GM21515 (cell line): ENCODE data around the gene SCN8A.
"Not testable (repeated sequence)": the region's sequence is repeated elsewhere in the genome, so short reads cannot be mapped to it uniquely, and the experiment has no call there.

Experiments used
- ATAC-seq: cut with Tn5 transposase; IDR thresholded peaks from one replicate; pipeline ENCODE4 v1.9.1; 2021; ENCODE audit not compliant: unreplicated experiment

Gene SCN8A

GRCh38 chr12:51827925-51828818, 237.1 kb downstream of the SCN8A start:
- ATAC-seq = no peak

- no peak for ATAC-seq
Observed at GRCh38 chr12:51829011-51829481, 238.0 kb downstream of the SCN8A start.

- ATAC-seq = no peak
Observed at GRCh38 chr12:51829641-51830040, 238.6 kb downstream of the SCN8A start.

GRCh38 chr12:51831817-51832216, 240.8 kb downstream of the SCN8A start:
- ATAC-seq = not testable (repeated sequence)

GRCh38 chr12:51832354-51833107, 241.5 kb downstream of the SCN8A start:
- no peak for ATAC-seq

GRCh38 chr12:51833448-51834227, 242.6 kb downstream of the SCN8A start:
- no peak for ATAC-seq

GRCh38 chr12:51834411-51834810, 243.4 kb downstream of the SCN8A start:
- no peak for ATAC-seq

- ATAC-seq = no peak
Observed at GRCh38 chr12:51836041-51836826, 245.2 kb downstream of the SCN8A start.

- no peak for ATAC-seq
Observed at GRCh38 chr12:51836827-51837173, 245.8 kb downstream of the SCN8A start.

GRCh38 chr12:51837286-51837685, 246.3 kb downstream of the SCN8A start:
- no peak for ATAC-seq

GRCh38 chr12:51838036-51838435, 247.0 kb downstream of the SCN8A start:
- ATAC-seq = no peak

- ATAC-seq = no peak
Observed at GRCh38 chr12:51838762-51839161, 247.7 kb downstream of the SCN8A start.

- ATAC-seq = no peak
Observed at GRCh38 chr12:51839310-51839947, 248.4 kb downstream of the SCN8A start.

GRCh38 chr12:51840966-51841365, 249.9 kb downstream of the SCN8A start:
- ATAC-seq = no peak

- ATAC-seq = no peak
Observed at GRCh38 chr12:51841727-51842126, 250.7 kb downstream of the SCN8A start.

GRCh38 chr12:51844854-51845253, 253.8 kb downstream of the SCN8A start:
- no peak for ATAC-seq

GRCh38 chr12:51845482-51845881, 254.4 kb downstream of the SCN8A start:
- no peak for ATAC-seq

- no peak for ATAC-seq
Observed at GRCh38 chr12:51846271-51846691, 255.2 kb downstream of the SCN8A start.

- ATAC-seq = no peak
Observed at GRCh38 chr12:51846911-51847642, 256.0 kb downstream of the SCN8A start.
